Astrocyte of the spinal cord (primary cell): ENCODE results near the gene MYBPHL.
A peak's percentile ranks its signal among the peaks of the same experiment; 100 is the strongest.

ENCODE experiments used
- DNase-seq: peaks from one replicate; pipeline ENCODE4 v3.0.0; 2011; ENCODE audit warnings: low read depth, low spot score
- H3K4me3 ChIP-seq: 2 replicates; pipeline ENCODE4 v1.5.1; 2011; ENCODE audit warnings: low read depth, mild to moderate bottlenecking, low read length, moderate library complexity
- in situ Hi-C: cut with HindIII; loops from 2 replicates; pipeline ENCODE4 v1.10.0; 2017; ENCODE audit warnings: low sequenced_read_pairs
- TF ChIP-seq, protein P1 (sequence below): IDR thresholded peaks from 2 replicates; pipeline ENCODE4 v1.5.1; 2012; ENCODE audit warnings: low read depth, mild to moderate bottlenecking, low read length, inconsistent platforms

The MYBPHL gene

DNA sequence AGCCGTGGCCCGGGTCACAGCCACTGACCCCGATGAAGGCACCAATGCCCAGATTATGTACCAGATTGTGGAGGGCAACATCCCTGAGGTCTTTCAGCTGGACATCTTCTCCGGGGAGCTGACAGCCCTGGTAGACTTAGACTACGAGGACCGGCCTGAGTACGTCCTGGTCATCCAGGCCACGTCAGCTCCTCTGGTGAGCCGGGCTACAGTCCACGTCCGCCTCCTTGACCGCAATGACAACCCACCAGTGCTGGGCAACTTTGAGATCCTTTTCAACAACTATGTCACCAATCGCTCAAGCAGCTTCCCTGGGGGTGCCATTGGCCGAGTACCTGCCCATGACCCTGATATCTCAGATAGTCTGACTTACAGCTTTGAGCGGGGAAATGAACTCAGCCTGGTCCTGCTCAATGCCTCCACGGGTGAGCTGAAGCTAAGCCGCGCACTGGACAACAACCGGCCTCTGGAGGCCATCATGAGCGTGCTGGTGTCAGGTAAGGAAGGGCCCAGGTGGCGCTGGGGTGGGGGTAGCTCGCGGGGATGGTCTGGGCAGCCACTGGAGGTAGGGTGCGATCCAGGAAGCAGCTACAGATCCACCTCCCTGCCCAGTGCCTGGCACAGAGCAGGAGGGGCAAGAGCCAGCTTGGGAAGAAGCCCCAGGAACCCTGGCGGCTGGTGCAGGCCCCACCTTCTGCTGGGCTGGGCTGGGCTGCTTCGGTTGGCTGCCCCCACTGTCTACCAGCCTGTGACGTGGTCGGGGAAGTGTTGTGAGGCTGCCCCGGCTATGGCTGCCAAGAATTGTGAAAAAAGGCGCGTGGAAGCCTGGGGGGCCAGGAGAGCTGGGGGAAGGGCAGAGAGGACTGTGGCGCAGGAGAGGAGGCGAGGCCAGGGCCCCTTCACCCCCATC, 53.7 kb downstream of the MYBPHL start:
- in situ Hi-C loops: no loop called here
- H3K4me3 ChIP-seq: no peak overlapping the region
- TF ChIP-seq, protein P1, sequence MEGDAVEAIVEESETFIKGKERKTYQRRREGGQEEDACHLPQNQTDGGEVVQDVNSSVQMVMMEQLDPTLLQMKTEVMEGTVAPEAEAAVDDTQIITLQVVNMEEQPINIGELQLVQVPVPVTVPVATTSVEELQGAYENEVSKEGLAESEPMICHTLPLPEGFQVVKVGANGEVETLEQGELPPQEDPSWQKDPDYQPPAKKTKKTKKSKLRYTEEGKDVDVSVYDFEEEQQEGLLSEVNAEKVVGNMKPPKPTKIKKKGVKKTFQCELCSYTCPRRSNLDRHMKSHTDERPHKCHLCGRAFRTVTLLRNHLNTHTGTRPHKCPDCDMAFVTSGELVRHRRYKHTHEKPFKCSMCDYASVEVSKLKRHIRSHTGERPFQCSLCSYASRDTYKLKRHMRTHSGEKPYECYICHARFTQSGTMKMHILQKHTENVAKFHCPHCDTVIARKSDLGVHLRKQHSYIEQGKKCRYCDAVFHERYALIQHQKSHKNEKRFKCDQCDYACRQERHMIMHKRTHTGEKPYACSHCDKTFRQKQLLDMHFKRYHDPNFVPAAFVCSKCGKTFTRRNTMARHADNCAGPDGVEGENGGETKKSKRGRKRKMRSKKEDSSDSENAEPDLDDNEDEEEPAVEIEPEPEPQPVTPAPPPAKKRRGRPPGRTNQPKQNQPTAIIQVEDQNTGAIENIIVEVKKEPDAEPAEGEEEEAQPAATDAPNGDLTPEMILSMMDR: no peak
- no peak for DNase-seq

GRCh38 chr1:109252167-109252892, 54.5 kb downstream of the MYBPHL start:
- DNase-seq: no peak
- no peak overlapping the region for H3K4me3 ChIP-seq
- TF ChIP-seq, protein P1: no peak
- in situ Hi-C loops: no loop called here

GRCh38 chr1:109251277-109252166, 55.3 kb downstream of the MYBPHL start:
- no peak overlapping the region for H3K4me3 ChIP-seq
- in situ Hi-C loops: no loop called here
- TF ChIP-seq, protein P1: no peak
- DNase-seq: no peak

- DNase-seq: no peak
- no peak overlapping the region for H3K4me3 ChIP-seq
- in situ Hi-C loops: no loop called here
- TF ChIP-seq, protein P1: no peak
Measured at GRCh38 chr1:109250454-109251276, 56.1 kb downstream of the MYBPHL start.

DNA sequence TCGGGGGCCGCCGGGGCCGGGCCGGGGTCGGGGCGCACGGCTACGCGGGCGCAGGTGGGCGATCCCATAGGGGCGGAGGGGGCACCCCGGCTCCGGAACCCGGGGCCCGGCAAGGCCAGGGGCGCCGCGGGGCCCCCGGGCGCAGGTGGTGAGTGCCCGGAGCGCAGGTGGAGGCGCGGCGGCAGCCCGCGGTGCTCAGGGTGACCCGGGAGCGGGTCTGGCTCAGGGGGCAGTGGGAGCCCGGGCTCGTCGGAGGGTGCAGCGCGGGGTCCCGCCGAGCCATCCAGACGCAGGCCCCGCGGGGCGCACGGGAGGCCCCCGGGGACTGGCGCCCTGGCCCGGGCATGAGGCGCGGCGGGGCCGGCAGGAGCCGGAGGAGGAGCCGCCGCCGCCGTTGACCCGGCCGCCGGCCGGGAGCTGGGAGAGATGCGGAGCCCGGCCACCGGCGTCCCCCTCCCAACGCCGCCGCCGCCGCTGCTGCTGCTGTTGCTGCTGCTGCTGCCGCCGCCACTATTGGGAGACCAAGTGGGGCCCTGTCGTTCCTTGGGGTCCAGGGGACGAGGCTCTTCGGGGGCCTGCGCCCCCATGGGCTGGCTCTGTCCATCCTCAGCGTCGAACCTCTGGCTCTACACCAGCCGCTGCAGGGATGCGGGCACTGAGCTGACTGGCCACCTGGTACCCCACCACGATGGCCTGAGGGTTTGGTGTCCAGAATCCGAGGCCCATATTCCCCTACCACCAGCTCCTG, 57.0 kb downstream of the MYBPHL start:
- H3K4me3 ChIP-seq: peak overlapping the region; percentile 30
- TF ChIP-seq, protein P1: no peak
- in situ Hi-C loops: no loop called here
- DNase-seq: no peak
